H1 (cell line): ENCODE measurements around the gene CXCL16. TPM values are rescaled to one million over a fixed set of nuclear protein-coding genes. Genes with fewer than 3 reads are reported as not detected.

Experiments
- CTCF ChIA-PET: fragments of 300-600 bp; sonication (Branson Sonifier 250); formaldehyde crosslinking; loops from one replicate; lab custom pipeline; 2021; ENCODE audit not compliant: partially characterized antibody; lab: Charles Lee
- POLR2A ChIA-PET: fragments of 300-600 bp; sonication (Branson Sonifier 250); formaldehyde crosslinking; loops from one replicate; lab custom pipeline; 2021; ENCODE audit warnings: inconsistent platforms; ENCODE audit not compliant: partially characterized antibody; lab: Charles Lee
- DNase-seq, 2 experiments: peaks; one replicate each; pipeline versions ENCODE4 v3.0.0 to v3.0.0-alpha.2; 2010 to 2022; ENCODE audit warnings: low spot score in 2 of 2, low read depth in 1 of 2, mixed read lengths in 1 of 2
- FAIRE-seq: peaks from 2 replicates; lab custom pipeline; 2011; peaks lifted over from hg19 to GRCh38; lab: Jason Lieb, UNC
- H2AFZ ChIP-seq: 2 replicates; pipeline ENCODE4 v1.8.1; 2012; ENCODE audit warnings: low read length, inconsistent platforms
- H2AK5ac ChIP-seq: 2 replicates; pipeline ENCODE4 v1.6.1; 2013; ENCODE audit warnings: low read depth, low read length
- H2BK120ac ChIP-seq: replicated peaks from 2 replicates; pipeline ENCODE3; 2013; ENCODE audit warnings: low read depth, low read length, inconsistent platforms
- H2BK12ac ChIP-seq: 2 replicates; pipeline ENCODE4 v1.6.1; 2013; ENCODE audit warnings: low read depth, low read length
- H2BK15ac ChIP-seq: 2 replicates; pipeline ENCODE4 v1.6.1; 2013; ENCODE audit warnings: low read length
- H2BK20ac ChIP-seq: 2 replicates; pipeline ENCODE4 v1.6.1; 2013; ENCODE audit warnings: low read length
- H2BK5ac ChIP-seq: 2 replicates; pipeline ENCODE4 v1.6.1; 2013; ENCODE audit warnings: low read depth, low read length
- H3K14ac ChIP-seq: 2 replicates; pipeline ENCODE4 v1.6.1; 2013; ENCODE audit warnings: inconsistent platforms; ENCODE audit not compliant: insufficient read length
- H3K18ac ChIP-seq: 2 replicates; pipeline ENCODE4 v1.6.1; 2013; ENCODE audit warnings: low read length; ENCODE audit errors: extremely low read depth
- H3K23ac ChIP-seq: 2 replicates; pipeline ENCODE4 v1.6.1; 2013; ENCODE audit warnings: inconsistent platforms; ENCODE audit not compliant: insufficient read length
- H3K23me2 ChIP-seq: 2 replicates; pipeline ENCODE4 v1.6.1; 2013; ENCODE audit warnings: low read depth, low read length
- H3K27ac ChIP-seq: 2 replicates; pipeline ENCODE4 v1.6.1; 2011; ENCODE audit warnings: low read depth, low read length, inconsistent platforms
- H3K27me3 ChIP-seq, 4 experiments: replicated peaks in 1 of 4; 1 replicate in 1 of 4; 2 replicates in 3 of 4; pipeline versions ENCODE4 v1.6.1 to v1.8.1; 2011 to 2013; ENCODE audit warnings: low read length in 3 of 4, mild to moderate bottlenecking in 3 of 4, inconsistent platforms in 2 of 4, mixed read lengths in 2 of 4, moderate library complexity in 1 of 4; ENCODE audit not compliant: control insufficient read depth in 3 of 4, insufficient read depth in 3 of 4; ENCODE audit errors: extremely low read depth in 1 of 4
- H3K36me3 ChIP-seq, 4 experiments: 2 replicates each; pipeline versions ENCODE4 v1.6.1 to v1.8.1; 2011 to 2013; ENCODE audit warnings: mild to moderate bottlenecking in 4 of 4, low read length in 3 of 4, moderate library complexity in 2 of 4, control low read depth in 1 of 4, inconsistent platforms in 1 of 4; ENCODE audit not compliant: insufficient read depth in 4 of 4, control insufficient read depth in 2 of 4
- H3K4ac ChIP-seq: replicated peaks from 2 replicates; pipeline ENCODE3; 2013; ENCODE audit warnings: low read length, low read depth, mixed read lengths, inconsistent platforms; ENCODE audit not compliant: insufficient read length
- H3K4me1 ChIP-seq, 4 experiments: replicated peaks in 1 of 4; 1 replicate in 1 of 4; 2 replicates in 3 of 4; pipeline versions ENCODE4 v1.6.1 to v1.8.1; 2011 to 2013; ENCODE audit warnings: low read length in 3 of 4, inconsistent platforms in 2 of 4, mixed read lengths in 1 of 4; ENCODE audit not compliant: insufficient read depth in 4 of 4, control insufficient read depth in 3 of 4
- H3K4me2 ChIP-seq, 2 experiments: 2 replicates each; pipeline versions ENCODE4 v1.6.1 to v1.8.1; 2011 to 2013; ENCODE audit warnings: low read depth in 2 of 2, low read length in 2 of 2, control low read depth in 1 of 2, inconsistent platforms in 1 of 2, mild to moderate bottlenecking in 1 of 2; ENCODE audit not compliant: insufficient read depth in 1 of 2
- H3K4me3 ChIP-seq, 4 experiments: fragments of 200-600, 300-600 bp in 1 of 4; sonication (generic), shearing (Covaris generic), sonication (Bioruptor Twin) in 1 of 4; 2 replicates each; pipeline versions ENCODE4 v1.5.1 to v1.8.1; 2011 to 2016; ENCODE audit warnings: low read length in 4 of 4, low read depth in 3 of 4, control low read depth in 2 of 4, inconsistent platforms in 2 of 4, mild to moderate bottlenecking in 2 of 4, mixed read lengths in 1 of 4, moderate library complexity in 1 of 4; ENCODE audit not compliant: insufficient read depth in 2 of 4; ENCODE audit errors: extremely low read depth in 1 of 4
- H3K56ac ChIP-seq: replicated peaks from 2 replicates; pipeline ENCODE3; 2013; ENCODE audit warnings: low read depth, mild to moderate bottlenecking, mixed read lengths, low read length, inconsistent platforms; ENCODE audit not compliant: insufficient read length
- H3K79me1 ChIP-seq: 2 replicates; pipeline ENCODE4 v1.6.1; 2013; ENCODE audit warnings: low read depth, low read length, control low read depth
- H3K79me2 ChIP-seq, 2 experiments: 2 replicates each; pipeline versions ENCODE4 v1.6.1 to v1.8.1; 2012 to 2013; ENCODE audit warnings: low read length in 2 of 2, mild to moderate bottlenecking in 2 of 2, inconsistent platforms in 1 of 2; ENCODE audit not compliant: insufficient read depth in 2 of 2, control insufficient read depth in 1 of 2
- H3K9ac ChIP-seq, 4 experiments: replicated peaks in 1 of 4; 1 replicate in 1 of 4; 2 replicates in 3 of 4; pipeline versions ENCODE4 v1.6.1 to v1.8.1; 2011 to 2013; ENCODE audit warnings: low read depth in 3 of 4, low read length in 3 of 4, control low read depth in 2 of 4, mild to moderate bottlenecking in 2 of 4, moderate library complexity in 2 of 4, inconsistent platforms in 1 of 4; ENCODE audit errors: extremely low read depth in 1 of 4
- H3K9me3 ChIP-seq, 2 experiments: 2 replicates each; pipeline versions ENCODE4 v1.6.1 to v1.8.1; 2012 to 2013; ENCODE audit warnings: mild to moderate bottlenecking in 2 of 2, moderate library complexity in 2 of 2, control low read depth in 1 of 2, inconsistent platforms in 1 of 2, low read depth in 1 of 2, low read length in 1 of 2, mixed read lengths in 1 of 2; ENCODE audit not compliant: insufficient read depth in 2 of 2
- H4K20me1 ChIP-seq, 2 experiments: replicated peaks in 1 of 2; 2 replicates each; pipeline versions ENCODE3 to v1.8.1; 2011 to 2013; ENCODE audit warnings: inconsistent platforms in 2 of 2, low read length in 2 of 2, mild to moderate bottlenecking in 1 of 2; ENCODE audit not compliant: insufficient read depth in 2 of 2, control insufficient read depth in 1 of 2
- H4K5ac ChIP-seq: 2 replicates; pipeline ENCODE4 v1.6.1; 2013; ENCODE audit warnings: low read length, low read depth, mixed read lengths, inconsistent platforms; ENCODE audit not compliant: insufficient read length
- H4K8ac ChIP-seq: 2 replicates; pipeline ENCODE4 v1.8.0; 2013; ENCODE audit warnings: mild to moderate bottlenecking, moderate library complexity, low read length, inconsistent platforms; ENCODE audit not compliant: insufficient read depth; ENCODE audit errors: extremely low read depth
- H4K91ac ChIP-seq: replicated peaks from 2 replicates; pipeline ENCODE3; 2013; ENCODE audit warnings: low read length, mixed read lengths, inconsistent platforms; ENCODE audit not compliant: insufficient read length
- BCL11A ChIP-seq, 2 experiments: IDR thresholded peaks; one replicate each; pipeline ENCODE4 v1.6.1; 2011; ENCODE audit warnings: low read depth in 2 of 2, low read length in 2 of 2, mild to moderate bottlenecking in 2 of 2
- JUN ChIP-seq: IDR thresholded peaks from 2 replicates; pipeline ENCODE4 v1.6.1; 2011; ENCODE audit warnings: low read depth, mild to moderate bottlenecking, improper control_type of control experiment, low read length
- KDM4A ChIP-seq: IDR thresholded peaks from one replicate; pipeline ENCODE4 v1.7.1; 2012; ENCODE audit warnings: low read depth, mild to moderate bottlenecking, moderate library complexity, low read length, inconsistent platforms; ENCODE audit not compliant: severe bottlenecking
- PHF8 ChIP-seq: fragments of 200-600 bp; sonication (generic); conservative IDR thresholded peaks from 2 replicates; pipeline ENCODE4 v1.7.1; 2012; ENCODE audit warnings: low read depth, mild to moderate bottlenecking, inconsistent platforms, low read length, moderate library complexity
- SIRT6 ChIP-seq: IDR thresholded peaks from one replicate; pipeline ENCODE4 v1.7.1; 2012; ENCODE audit warnings: low read length, inconsistent platforms
- SP4 ChIP-seq: IDR thresholded peaks from 2 replicates; pipeline ENCODE4 v1.6.1; 2012; ENCODE audit warnings: low read length, inconsistent platforms
- TAF1 ChIP-seq: IDR thresholded peaks from 2 replicates; pipeline ENCODE4 v1.6.1; 2011; ENCODE audit warnings: mild to moderate bottlenecking, low read depth, low read length
- WGBS, 2 experiments: shearing (Covaris generic) in 1 of 2; methylation state at CpG; one replicate each; pipeline versions ENCODE4 v1.1.6 to v1.1.7; 2013 to 2015; ENCODE audit warnings: low lambda C conversion rate in 2 of 2, mixed read lengths in 2 of 2, inconsistent platforms in 1 of 2, low coverage in 1 of 2, missing lambda C conversion rate in 1 of 2; ENCODE audit not compliant: insufficient replicate concordance in 2 of 2, insufficient coverage in 1 of 2, insufficient read length in 1 of 2; ENCODE audit errors: extremely low coverage in 1 of 2, missing lambda C conversion rate in 1 of 2; 5-methylcytosine and 5-hydroxymethylcytosine counted together
- polyA plus RNA-seq, 7 experiments: library from polyadenylated mRNA; depleted of rRNA in 3 of 7; stranded (reverse) in 5 of 7; unstranded in 2 of 7; fragments of >200 nt in 5 of 7; fragments of 200-250 nt in 2 of 7; gene quantifications; 1 replicate in 5 of 7; 2 replicates in 1 of 7; 4 replicates in 1 of 7; pipeline versions ENCODE4 v1.2.1 to v1.2.3, GENCODE V29; 2011 to 2013; ENCODE audit warnings: missing spikeins in 2 of 7, mixed read lengths in 2 of 7
- total RNA-seq: library from RNA; stranded (reverse); fragmentation: NEBNext Ultra II Directional; extraction: Animal tissue kit (Norgen Biotek cat#: 25700); gene quantifications from 2 replicates; pipeline ENCODE4 v1.2.1, GENCODE V29; 2021
- TF ChIP-seq, protein P1 (sequence below): IDR thresholded peaks from 2 replicates; pipeline ENCODE4 v1.6.1; 2012; ENCODE audit warnings: inconsistent platforms
- TF ChIP-seq, protein P2 (sequence below): IDR thresholded peaks from 2 replicates; pipeline ENCODE4 v1.6.1; 2011; ENCODE audit warnings: low read depth, mild to moderate bottlenecking, low read length; ENCODE audit not compliant: insufficient read depth
- TF ChIP-seq, protein P3 (sequence below): IDR thresholded peaks from 2 replicates; pipeline ENCODE4 v1.6.1; 2011; ENCODE audit warnings: low read length, improper control_type of control experiment
- TF ChIP-seq, protein P4 (sequence below): IDR thresholded peaks from 2 replicates; pipeline ENCODE4 v1.6.1; 2012; ENCODE audit warnings: inconsistent platforms

Gene CXCL16
- total and polyA plus RNA-seq, 2 of the 8 experiments (the other 6 are each of a cell fraction or from before 2014, with no cell fraction given), result 3.5 to 4.8 TPM

DNA sequence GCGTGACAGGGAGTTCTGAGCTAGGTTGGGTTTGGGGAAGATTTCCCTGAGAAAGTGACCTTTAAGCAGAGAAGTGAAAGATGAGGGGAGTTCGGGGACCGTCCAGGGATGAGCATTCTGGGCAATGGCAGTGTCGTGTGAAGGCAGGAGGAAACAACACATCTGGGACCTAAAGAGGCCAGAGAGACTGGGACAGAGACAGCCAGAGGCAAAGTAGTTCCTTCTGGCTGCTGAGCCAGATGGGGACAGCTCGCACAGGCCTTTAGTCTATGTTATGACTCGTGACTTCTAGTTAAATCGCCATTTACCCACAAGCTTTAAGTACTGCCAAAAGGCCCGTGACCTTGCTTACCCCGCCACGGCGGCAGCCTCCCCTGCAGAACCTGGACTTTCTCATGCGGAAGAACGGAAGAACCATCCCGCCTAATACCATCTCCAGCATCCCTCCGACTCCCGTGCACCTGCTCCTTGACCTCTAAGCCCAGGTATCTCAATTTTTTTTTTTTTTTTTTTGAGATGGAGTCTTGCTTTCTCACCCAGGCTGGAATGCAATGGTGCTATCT, 17.0 kb downstream of the CXCL16 start:
- WGBS, 2 experiments, result 94% methylated on average over 16 of the region's 16 CpGs; no CpG with 5 or more reads in 1 of the 2 experiments
- TF ChIP-seq, protein P1, sequence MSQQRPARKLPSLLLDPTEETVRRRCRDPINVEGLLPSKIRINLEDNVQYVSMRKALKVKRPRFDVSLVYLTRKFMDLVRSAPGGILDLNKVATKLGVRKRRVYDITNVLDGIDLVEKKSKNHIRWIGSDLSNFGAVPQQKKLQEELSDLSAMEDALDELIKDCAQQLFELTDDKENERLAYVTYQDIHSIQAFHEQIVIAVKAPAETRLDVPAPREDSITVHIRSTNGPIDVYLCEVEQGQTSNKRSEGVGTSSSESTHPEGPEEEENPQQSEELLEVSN, result no peak
- TF ChIP-seq SP4 (no peak), PHF8 (no peak), SIRT6 (no peak), TAF1 (no peak), BCL11A (IDR thresholded peaks at IDR 0.05; ENCODE audit: low read depth in 2 of 2, low read length in 2 of 2) (no peak), JUN (no peak), KDM4A (no peak)
- TF ChIP-seq, protein P2, sequence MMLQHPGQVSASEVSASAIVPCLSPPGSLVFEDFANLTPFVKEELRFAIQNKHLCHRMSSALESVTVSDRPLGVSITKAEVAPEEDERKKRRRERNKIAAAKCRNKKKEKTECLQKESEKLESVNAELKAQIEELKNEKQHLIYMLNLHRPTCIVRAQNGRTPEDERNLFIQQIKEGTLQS, result no peak
- TF ChIP-seq, protein P3, sequence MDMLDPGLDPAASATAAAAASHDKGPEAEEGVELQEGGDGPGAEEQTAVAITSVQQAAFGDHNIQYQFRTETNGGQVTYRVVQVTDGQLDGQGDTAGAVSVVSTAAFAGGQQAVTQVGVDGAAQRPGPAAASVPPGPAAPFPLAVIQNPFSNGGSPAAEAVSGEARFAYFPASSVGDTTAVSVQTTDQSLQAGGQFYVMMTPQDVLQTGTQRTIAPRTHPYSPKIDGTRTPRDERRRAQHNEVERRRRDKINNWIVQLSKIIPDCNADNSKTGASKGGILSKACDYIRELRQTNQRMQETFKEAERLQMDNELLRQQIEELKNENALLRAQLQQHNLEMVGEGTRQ, result no peak
- TF ChIP-seq, protein P4, sequence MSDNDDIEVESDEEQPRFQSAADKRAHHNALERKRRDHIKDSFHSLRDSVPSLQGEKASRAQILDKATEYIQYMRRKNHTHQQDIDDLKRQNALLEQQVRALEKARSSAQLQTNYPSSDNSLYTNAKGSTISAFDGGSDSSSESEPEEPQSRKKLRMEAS, result no peak

More for the DNA sequence above, 17.0 kb downstream of the CXCL16 start:
- Histone ChIP-seq H4K91ac (no peak overlapping the region), H3K4me1 (no peaks in the 10 kb centered on the region), H3K9ac (no peak overlapping the region), H3K23ac (no peak overlapping the region), H3K79me2 (no peaks in the 10 kb centered on the region), H3K18ac (no peak overlapping the region), H3K4me3 (no peak overlapping the region), H3K4ac (no peak overlapping the region), H2BK15ac (no peak overlapping the region), H3K36me3 (peaks cover 0 to 26% (median 11%) of the 10 kb centered on the region in 4 experiments; a peak in 6 of 8 replicates), H3K27ac (no peak overlapping the region), H2AK5ac (no peak overlapping the region), H4K8ac (no peak overlapping the region), H3K79me1 (no peaks in the 10 kb centered on the region), H4K20me1 (no peaks in the 10 kb centered on the region), H3K4me2 (no peak overlapping the region), H2BK120ac (no peak overlapping the region), H3K56ac (no peak overlapping the region), H2BK5ac (no peak overlapping the region), H3K9me3 (no peaks in the 10 kb centered on the region), H4K5ac (no peak overlapping the region), H2AFZ (no peak overlapping the region), H3K27me3 (no peaks in the 10 kb centered on the region), H2BK20ac (no peak overlapping the region), H3K14ac (no peak overlapping the region), H3K23me2 (no peaks in the 10 kb centered on the region), H2BK12ac (no peak overlapping the region)
- ChIA-PET CTCF (interaction anchor here (1.4 kb wide), 1 partner anchor 8 kb away, joined by 4 read pairs; no protein-coding TSS in a partner anchor), POLR2A (interaction anchor here (1.5 kb wide), 1 partner anchor 12 kb away, joined by 3 read pairs; the partner anchor contains the start of gene ARRB2)
- DNase-seq, result no peak
- no peak for FAIRE-seq
